Epithelial cell of prostate (primary cell): ENCODE data around the gene HIC2.
"Not testable (repeated sequence)": the region's sequence is repeated elsewhere in the genome, so short reads cannot be mapped to it uniquely, and the experiment has no call there.

ENCODE experiments used
- DNase-seq: peaks from one replicate; pipeline ENCODE4 v3.0.0-alpha.2; 2011; ENCODE audit warnings: low read depth, low spot score
- H3K27ac ChIP-seq: fragments of 450-650 bp; 2 replicates; pipeline ENCODE4 v1.5.1; 2017; ENCODE audit warnings: mild to moderate bottlenecking

Gene HIC2

DNA sequence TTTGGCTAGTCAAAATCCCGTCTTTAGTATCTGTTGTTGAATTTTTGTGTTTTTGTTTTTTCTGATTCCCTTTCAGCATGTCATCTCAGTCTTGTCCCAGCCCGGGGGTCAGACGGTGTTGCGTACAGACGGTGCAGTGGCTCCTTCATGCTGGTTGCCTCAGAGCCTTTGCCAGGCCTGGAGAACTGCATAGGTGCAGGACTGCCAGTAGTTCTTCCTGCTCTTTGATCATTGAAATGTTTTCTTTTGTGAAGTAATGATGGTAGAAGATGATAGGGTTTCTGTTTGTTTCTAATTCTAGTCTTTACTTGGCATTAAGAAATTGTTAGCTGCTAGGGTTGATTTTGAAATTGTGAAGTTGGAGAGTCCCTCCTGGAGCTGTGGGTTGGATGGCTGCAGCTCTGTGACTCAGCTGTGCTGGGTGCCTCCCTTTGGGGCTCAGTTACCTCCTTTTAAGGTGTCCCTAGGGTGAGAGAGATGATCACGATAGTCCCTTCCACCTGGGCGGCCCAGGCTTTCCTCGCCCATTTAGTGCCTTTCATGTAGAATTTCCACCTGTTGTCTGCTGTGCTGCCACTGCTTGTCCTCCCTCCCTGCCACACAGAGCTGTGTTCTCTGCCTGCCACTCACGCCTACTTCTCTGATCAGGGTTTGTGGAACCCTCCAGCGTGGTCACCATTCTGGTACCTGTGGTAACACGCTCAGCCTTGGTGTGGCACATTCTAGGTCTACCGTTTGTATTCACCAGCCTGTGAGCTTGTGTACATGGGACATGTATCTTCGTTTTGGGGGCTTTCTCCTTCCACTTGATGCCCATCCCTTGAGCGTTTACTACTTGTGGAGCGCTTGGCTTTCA lies 17.4 kb downstream of the HIC2 start:
- not testable (repeated sequence) for DNase-seq, H3K27ac ChIP-seq

DNA sequence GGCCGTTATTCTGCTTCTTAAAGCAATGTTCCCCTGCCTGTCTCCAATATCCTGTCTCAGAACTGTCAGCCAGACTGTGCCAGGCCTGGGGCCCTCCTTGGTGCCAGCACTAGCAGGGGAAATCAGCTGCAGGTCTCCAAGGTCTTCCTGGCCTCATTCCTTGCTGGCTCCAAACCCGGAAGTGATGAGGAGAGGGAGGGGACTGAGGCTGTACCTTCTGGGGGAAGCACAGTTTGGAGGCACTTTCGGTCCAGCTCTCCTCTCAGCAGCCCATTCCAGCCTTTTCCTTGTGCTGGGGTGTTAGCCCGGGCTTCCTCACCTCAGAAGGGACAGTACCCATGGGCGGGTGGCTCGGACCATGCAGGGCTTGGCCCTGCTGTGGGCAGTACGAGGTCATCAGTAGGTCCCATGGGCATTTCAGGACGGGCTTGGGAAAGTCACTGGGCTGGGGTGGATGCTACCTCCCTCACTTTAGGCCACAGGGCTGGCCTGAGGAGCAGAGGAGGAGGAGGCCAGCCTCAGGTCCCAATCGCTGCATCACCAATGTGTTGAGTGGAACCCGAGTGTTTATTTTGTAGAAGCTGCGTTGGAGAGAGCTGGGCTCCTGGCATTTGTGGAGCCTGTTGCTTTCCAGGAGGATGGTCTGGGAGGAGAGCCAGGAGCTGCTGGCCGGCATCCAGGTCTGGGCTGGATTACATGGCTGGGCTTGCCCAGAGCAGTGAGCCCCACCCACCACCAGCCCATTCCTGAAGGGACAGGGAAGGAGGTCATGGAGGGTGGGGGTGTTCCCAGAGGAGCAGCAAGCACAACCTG lies 19.0 kb downstream of the HIC2 start:
- not testable (repeated sequence) for DNase-seq

DNA sequence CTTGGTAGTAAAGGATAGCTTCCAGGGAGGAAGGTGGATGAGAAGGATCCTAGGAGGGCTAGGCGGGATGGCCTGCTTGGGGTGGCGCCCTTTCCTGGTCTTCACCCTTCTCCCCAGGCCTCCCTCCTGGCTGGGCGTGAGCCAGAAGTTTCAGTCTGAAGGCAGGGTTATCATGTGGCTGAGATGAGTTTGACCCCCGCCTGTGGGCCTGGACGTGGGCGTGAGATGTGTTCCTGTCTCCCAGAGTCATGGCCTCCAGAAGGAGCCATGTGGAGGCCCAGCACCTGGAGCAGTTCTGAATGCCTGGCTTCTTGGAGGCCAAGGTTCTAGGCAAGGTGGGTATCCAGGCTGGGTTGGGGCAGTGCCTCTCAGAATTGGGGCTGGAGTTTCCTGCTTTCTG lies 20.8 kb downstream of the HIC2 start:
- H3K27ac ChIP-seq, DNase-seq: not testable (repeated sequence)

More for the DNA sequence above, 19.0 kb downstream of the HIC2 start:
- not testable (repeated sequence) for H3K27ac ChIP-seq

DNA sequence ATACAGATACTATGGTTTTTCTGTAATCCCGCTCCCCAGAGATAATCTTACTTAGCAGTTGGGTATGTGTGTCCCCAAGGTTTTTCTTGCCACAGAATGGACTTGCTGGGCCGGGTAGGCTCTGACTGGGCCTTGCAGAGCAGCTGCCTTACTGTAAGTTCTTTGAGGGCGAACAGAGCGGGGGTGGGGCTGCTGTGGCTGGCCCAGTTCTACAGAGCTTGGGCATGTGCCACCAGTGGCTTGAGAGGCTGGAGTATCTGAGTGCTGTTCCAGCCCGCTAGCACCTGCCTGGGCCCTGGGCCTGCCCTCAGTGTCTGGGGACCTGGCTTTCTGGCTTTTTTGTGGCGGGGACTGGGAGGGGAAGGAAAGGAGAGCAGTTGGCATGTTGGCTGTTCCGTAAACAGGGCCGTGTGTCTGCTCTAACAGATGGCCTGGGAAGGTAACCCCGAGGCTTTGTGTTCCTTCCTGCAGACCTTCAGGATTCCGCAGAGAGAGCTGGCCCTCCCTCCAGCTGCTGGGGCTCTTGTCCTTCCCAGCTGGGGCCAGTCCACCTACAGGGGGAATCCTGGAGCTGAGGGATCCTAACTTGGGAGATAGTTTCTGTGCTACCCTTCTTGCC lies 23.0 kb downstream of the HIC2 start:
- not testable (repeated sequence) for DNase-seq, H3K27ac ChIP-seq

DNA sequence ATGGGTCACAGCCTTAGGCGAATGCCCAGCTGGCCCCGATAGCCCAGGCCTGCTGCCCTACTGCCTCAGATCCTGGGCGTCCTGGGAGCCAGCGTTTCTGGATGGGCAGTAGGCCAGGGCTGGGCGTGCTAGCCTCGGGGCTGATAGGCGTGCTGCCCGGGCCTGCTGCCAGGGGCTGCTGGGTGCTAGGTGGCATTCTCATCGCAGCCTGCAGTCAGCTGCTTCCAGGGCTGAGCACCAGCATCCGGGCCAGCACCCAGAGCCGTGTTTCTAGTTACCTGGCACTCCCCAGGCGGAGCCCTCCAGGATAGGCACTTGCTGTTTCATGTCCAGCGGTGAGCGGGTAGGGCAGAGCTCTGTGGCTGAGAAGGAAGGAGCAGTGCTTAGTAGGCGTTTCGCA lies 23.5 kb downstream of the HIC2 start:
- H3K27ac ChIP-seq, result not testable (repeated sequence)

DNA sequence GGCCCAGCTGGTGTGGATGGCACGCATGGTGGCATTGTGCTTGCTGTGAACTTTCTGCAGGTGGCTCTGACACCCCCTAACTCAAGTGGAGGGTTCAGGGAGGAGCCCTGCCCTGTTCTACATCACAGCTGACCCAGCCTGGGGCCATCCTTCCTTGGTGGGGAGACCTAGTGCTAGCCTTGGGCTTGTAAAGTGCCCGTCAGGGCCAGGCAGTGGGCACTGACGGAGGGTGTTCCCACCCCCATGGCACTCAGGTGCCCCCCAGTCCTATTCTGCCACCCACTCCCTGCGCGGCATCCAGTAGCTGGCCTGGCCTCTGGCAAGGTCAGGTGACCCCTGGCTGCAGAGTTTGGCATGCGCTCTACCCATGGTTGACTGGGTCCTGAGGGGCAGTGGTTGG lies 24.0 kb downstream of the HIC2 start:
- not testable (repeated sequence) for H3K27ac ChIP-seq, DNase-seq

More for the DNA sequence above, 23.5 kb downstream of the HIC2 start:
- not testable (repeated sequence) for DNase-seq

DNA sequence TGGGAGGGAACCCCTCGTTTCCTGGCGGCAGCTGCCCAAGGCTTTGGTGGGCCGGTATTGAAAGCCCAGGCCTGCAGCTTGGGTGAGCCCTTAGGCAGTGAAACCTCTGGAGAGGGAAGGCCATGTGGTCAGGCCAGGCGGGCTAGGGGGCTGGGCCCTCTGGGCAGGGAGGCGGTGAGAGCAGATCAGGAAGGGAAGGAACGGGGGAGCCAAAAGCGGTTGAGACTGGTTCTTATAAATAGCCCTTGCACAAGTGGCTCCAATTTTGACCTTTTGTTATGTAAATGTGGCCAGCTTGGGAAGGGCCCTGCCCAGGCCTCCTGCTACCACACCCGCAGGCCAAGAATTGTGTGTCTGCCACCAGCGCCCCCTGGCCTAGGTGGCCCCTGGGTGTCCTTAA lies 25.0 kb downstream of the HIC2 start:
- DNase-seq, H3K27ac ChIP-seq: not testable (repeated sequence)

DNA sequence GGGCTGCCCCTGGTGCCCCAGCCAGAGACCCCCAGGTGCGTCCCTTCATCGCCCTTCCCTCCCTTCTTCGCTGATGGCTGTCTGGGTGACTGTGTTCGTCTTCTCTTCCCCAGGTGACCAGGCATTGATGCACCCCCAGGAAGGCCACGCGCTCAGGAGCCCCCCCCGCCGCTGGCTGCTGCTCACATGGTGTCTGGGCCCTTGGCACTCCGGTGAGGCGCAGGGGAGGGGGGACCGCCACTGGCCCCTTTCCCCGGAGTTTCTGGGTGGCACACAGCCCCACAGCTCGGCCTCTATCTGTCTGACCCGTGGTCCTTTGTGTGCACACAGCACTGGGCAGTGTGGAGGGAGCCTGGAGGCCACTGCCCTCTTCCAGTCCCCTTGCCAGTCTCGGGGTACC lies 25.5 kb downstream of the HIC2 start:
- DNase-seq, H3K27ac ChIP-seq: not testable (repeated sequence)

DNA sequence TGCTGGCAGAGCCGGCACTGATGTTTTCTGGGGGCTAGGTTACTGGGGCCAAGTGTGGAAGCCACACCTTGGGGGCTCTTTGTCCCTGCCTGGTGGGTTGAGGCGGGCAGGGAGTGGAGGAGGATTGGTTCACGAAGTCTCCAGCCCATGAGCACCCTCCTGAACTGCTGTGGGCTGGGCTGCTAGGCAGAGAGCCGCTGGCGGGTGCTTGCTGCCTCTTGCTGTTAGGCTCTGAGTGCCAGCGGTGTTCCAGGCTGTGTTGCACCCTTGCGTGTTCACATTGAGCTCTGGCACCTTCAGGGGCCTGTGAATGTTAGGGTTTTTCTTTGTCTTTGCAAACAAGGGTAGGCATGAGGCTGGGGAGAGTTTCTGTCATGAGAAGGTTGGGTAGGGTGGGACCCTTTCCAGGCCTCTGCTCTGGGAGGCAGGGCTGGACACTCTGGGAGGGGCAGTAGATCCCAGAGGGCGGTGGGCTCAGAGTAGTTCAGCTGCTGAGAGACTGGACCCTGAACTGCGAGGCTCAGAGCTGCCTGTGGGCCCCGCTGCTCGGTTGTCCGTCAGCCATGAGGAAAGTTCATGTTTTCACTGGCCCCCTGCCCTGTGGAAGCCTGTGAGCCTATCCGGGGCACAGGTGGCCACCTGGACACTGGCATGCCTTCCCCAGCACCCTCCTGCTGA lies 26.0 kb downstream of the HIC2 start:
- DNase-seq, result no peak
- no peak overlapping the region for H3K27ac ChIP-seq

DNA sequence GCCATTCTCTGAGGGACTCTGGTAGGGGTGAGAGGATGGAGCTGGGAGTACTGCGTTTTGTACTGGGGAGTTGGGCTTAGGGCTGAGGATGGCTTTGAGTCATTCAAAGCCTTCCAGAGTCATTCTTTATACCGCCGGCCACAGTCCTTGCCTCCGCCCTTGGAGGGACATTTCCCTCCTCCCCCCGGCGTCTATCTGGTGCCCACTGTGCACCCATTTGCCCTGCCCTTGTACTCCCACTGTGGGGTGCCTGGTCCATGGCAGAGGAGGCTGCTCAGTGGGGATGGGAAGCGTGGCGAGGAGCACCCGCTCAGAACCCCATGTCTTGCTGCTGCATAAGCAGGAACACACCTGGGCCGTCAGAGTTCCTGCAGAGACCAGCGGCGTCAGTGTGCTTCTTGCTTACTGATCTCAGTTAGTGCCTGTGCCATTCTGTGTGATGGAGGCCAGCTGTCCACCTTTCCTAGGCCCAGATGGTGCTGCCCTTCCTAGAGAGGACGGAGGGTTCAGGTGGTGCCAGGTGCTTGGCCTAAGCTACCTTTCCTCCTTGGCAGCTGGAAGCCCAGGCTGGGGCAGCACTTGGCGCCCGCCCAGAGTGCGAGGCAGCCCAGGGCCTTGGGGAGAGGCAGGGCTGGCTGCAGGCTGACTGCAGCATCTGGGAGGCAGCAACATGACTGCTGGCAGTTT lies 26.7 kb downstream of the HIC2 start:
- H3K27ac ChIP-seq, result no peak overlapping the region
- no peak for DNase-seq

DNA sequence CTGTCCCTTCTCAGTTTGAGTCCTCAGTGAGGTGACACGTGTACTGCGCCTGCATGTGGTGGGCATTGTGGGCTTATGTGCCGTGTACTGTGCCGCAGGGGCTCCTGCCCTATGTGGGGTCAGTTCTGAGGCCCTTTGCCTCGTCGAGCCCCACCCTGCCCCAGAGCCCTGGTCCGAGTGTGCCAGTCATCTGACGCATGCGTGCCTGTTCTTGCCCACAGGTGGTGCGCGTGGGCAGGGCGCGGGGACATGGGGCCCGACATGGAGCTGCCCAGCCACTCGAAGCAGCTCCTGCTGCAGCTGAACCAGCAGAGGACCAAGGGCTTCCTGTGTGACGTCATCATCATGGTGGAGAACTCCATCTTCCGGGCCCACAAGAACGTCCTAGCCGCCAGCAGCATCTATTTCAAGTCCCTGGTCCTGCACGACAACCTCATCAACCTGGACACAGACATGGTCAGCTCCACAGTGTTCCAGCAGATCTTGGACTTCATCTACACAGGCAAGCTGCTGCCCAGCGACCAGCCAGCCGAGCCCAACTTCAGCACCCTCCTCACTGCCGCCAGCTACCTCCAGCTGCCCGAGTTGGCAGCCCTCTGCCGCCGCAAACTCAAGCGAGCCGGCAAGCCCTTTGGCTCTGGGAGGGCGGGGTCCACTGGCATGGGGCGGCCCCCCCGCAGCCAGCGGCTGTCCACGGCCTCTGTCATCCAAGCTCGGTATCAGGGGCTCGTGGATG lies 27.7 kb downstream of the HIC2 start:
- no peak for DNase-seq
- H3K27ac ChIP-seq, result no peak overlapping the region

DNA sequence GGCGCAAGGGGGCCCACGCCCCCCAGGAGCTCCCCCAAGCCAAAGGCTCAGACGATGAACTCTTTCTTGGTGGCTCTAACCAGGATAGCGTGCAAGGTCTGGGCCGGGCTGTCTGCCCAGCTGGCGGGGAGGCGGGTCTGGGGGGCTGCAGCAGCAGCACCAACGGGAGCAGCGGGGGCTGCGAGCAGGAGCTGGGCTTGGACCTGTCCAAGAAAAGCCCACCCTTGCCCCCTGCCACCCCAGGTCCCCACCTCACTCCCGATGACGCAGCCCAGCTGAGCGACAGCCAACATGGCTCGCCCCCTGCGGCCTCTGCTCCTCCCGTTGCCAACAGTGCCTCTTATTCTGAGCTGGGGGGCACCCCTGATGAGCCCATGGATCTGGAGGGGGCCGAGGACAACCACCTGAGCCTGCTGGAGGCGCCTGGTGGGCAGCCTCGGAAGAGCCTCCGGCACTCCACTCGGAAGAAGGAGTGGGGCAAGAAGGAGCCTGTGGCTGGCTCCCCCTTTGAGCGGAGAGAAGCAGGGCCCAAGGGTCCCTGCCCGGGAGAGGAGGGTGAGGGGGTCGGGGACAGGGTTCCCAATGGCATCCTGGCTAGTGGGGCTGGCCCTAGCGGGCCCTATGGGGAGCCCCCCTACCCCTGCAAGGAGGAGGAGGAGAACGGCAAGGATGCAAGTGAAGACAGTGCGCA lies 28.4 kb downstream of the HIC2 start:
- no peak for DNase-seq
- H3K27ac ChIP-seq, result no peak overlapping the region

DNA sequence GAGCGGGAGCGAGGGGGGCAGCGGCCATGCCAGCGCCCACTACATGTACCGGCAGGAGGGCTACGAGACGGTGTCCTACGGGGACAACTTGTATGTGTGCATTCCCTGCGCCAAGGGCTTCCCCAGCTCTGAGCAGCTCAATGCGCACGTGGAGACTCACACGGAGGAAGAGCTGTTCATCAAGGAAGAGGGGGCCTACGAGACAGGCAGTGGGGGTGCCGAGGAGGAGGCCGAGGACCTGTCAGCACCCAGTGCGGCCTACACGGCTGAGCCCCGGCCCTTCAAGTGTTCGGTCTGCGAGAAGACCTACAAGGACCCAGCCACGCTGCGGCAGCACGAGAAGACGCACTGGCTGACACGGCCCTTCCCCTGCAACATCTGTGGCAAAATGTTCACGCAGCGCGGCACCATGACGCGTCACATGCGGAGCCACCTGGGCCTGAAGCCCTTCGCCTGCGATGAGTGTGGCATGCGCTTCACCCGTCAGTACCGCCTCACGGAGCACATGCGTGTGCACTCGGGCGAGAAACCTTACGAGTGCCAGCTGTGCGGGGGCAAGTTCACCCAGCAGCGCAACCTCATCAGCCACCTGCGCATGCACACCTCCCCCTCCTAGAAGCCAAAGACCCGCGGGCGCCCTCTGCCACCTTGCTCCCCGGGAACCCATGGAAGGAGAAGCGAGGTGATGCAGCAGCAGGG lies 29.1 kb downstream of the HIC2 start:
- DNase-seq, result no peak

DNA sequence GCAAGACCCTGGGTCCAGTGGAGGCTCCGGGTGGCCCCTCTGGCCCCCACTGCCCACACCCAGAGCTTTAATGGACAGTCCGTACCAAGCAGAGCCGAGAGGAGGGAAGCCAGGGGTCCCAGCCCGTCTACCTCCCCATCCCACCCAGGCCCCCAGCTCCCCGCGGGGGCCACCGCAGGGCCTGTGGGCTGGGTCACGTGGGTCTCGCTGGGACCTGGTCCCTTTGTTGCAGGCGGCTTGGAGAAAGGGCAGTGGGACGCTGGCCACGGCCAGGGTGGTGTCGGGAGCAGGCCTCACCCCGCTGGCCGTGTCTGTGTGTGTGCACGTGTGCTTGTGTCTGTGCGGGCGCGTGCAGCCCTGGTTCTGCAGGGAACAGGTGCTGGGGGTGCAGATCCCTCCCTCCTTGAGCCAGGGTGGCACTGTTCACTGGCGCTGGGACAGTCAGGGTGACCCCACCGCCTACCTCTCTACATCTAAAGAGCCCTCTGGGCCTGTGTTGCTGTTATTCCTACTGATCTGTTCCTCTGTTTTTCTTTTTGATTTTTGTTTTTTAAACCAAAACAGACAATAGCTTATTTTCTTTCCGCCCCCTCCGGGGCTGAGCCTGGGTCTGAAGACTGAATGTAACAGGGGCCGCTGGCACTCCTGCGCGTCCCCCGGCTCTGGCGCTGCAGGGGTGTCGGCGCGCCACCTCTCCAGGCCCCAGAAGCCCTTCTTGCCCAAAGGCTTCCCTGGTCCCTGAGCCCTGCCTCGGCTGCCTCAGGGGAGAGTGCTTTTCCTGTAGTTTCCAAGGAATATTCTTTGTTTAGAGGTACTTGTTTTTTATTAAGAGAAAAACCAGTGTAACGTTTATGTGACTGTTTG lies 29.9 kb downstream of the HIC2 start:
- H3K27ac ChIP-seq, result no peak overlapping the region
- no peak for DNase-seq

More for the DNA sequence above, 29.1 kb downstream of the HIC2 start:
- H3K27ac ChIP-seq, result no peak overlapping the region

DNA sequence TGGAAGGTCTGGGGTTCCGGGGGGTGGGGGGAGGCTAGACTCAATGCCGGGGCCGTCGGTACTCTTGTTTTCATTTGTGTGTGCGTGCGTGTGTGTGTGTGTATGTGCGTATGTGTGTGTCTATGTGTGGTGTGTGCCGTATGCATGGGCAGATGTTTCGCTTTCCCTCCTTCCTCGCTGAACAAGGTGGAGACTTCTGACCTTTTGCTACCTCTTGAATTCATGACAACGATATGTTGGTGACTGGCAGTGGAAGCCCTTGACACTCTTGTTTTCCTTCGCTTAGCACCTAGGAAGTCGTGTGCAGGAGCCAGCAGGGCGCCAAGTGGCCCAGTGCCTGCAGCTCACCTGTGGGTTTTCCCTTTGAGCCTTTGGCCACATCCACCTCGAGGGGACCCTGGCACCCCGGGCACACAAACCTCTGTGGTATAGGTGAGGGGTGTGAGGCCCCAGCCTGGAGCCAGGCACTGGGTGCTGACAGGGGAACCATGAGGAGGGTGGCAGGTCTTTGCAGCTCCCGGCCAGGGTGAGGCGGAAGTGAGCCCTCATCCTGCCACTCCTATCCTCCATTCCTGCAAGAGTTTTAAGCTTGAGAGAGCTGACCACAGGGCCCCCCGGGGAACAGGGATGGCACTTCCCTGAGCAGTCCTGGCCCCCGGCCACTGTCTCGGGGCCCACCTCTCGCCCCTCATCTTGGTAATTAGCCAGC lies 30.7 kb downstream of the HIC2 start:
- no peak overlapping the region for H3K27ac ChIP-seq
- DNase-seq, result no peak

DNA sequence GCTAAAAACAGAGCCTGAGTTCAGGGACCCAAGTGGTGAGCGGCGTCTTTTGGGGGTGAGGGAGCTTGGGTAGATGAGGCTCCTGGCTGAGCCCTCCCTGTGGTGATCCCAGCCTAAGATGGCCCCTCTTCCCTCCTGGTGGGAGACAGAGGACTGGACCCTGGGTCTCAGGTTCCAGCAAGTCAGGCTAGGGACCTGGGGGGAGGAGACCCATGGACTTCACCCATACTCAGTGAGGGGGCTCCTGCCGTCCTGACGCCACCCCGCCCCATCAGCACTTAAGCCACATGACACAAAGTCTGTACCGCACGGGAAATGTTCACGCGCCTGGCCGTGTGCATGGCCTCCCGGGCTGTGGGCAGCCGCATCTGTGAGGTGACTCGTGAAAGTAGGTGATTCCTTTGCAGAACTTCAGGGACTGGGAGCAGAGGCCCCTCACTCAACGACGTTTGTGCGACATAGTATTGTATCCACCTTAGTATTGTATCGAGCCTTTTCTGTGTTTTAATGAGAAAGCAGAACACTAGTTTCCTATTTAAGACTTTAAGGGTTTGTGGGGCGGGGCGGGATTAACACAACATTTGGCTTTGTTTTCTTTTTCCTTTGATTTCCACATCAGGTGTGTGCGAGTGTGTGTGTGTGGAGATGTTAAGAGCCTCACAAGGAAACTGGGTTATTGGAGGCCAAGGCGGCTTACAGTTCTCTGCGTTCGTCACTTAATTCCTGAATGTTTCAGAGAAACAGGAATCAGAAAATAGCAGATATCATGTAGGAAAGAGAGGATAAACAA lies 31.7 kb downstream of the HIC2 start:
- DNase-seq, result no peak

More for the DNA sequence above, 31.7 kb downstream of the HIC2 start:
- no peak overlapping the region for H3K27ac ChIP-seq
